ENCODE data around the gene NCOA6. TPM values are rescaled to one million over a fixed set of nuclear protein-coding genes. Genes with fewer than 3 reads are reported as not detected.
A peak's percentile ranks its signal among the peaks of the same experiment; 100 is the strongest.
"Not testable (repeated sequence)": the region's sequence is repeated elsewhere in the genome, so short reads cannot be mapped to it uniquely, and the experiment has no call there.

The NCOA6 gene
- total RNA-seq, 2 donors from 2014 or later = 28.9 to 34.9 TPM

DNA sequence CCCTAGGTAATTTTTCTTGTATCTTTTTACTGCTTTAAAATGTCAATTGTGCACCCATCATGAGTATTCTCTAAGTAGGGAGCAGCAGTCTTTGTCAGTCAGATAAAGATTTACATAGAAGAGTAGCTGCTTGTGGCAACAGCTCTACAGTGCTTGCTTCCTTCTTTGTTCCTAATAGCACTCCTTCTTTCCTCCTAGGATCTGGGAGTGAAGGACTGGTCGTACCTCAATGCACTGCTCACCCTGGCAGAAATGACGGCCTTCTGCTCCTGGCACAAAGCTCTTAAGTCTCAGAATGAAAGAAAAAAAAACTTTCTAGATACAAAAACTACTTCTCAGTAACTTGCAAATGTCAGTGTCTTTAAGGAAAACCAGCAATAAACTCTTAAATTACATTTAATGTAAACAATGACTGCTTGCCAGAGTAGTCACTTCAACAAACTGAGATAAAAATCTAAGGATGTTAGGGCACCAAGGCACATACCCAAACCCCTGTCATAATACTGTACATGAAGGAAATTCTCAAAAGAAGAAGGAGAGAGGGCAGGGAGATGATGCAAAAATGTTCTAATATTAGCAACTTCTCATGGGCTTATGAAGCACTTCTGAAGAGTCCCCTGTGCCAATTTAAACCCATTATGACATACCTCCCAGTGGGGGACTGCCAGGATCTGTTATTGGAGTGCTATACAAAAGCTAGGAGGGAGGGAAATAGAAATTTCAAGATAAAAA is 34.0 kb downstream of the NCOA6 start:
- H3K27me3 Mint-ChIP-seq (ENCODE audit: low read depth) = no peaks in the 10 kb centered on the region
- DNase-seq = no peak
- no peaks in the 10 kb centered on the region for H3K9me3 Mint-ChIP-seq
- no peaks in the 10 kb centered on the region for H3K36me3 Mint-ChIP-seq (ENCODE audit: insufficient read depth in 2 of 2)
- H3K4me3 Mint-ChIP-seq = no peak overlapping the region
- no peak for ATAC-seq (replicated peaks in 1 of 2)
- peak overlapping the region; percentile 76 for H3K27ac Mint-ChIP-seq
- H3K4me1 Mint-ChIP-seq (ENCODE audit: low read depth) = no peaks in the 10 kb centered on the region

DNA sequence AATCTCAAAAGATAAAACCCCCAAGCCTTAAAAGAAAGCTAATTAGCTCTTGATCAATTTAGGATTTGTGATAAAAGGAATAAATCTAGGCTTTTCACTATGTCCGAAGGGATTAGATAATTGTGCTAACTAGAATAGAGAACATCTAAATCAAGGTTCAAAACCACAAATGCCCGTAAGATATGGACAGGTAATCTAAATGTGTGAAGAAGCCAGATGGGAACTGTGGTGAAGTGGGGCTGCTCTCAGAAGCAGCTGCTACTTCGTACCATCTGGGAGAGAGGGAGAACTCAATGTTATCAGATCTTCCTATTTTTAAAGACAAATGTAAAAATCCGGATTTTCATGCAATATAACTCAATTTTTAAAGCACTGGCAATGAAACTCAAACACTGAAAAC is 44.2 kb downstream of the NCOA6 start:
- no peak overlapping the region for H3K27ac Mint-ChIP-seq
- H3K9me3 Mint-ChIP-seq = no peaks in the 10 kb centered on the region
- H3K4me3 Mint-ChIP-seq = no peak overlapping the region
- H3K27me3 Mint-ChIP-seq (ENCODE audit: low read depth) = no peaks in the 10 kb centered on the region
- no peak for ATAC-seq (replicated peaks in 1 of 2)
- DNase-seq = no peak
- no peaks in the 10 kb centered on the region for H3K4me1 Mint-ChIP-seq (ENCODE audit: low read depth)
- H3K36me3 Mint-ChIP-seq (ENCODE audit: insufficient read depth in 2 of 2) = peaks cover under 1 to 2% of the 10 kb centered on the region in 2 donors

DNA sequence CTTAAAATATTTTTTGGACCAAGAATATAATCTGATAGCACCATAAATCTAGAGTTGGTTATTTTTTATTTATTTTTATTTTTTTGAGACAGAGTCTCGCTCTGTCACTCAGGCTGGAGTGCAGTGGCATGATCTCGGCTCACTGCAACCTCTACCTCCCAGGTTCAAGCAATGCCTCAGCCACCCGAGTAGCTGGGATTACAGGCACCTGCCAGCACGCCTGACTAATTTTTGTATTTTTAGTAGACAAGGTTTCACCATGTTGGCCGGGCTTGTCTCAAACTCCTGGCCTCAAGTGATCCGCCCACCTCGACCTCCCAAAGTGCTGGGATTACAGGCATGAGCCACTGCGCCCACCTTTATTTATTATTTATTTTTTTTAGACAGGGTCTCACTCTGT is 45.2 kb downstream of the NCOA6 start:
- DNase-seq; H3K4me1 Mint-ChIP-seq (ENCODE audit: low read depth); H3K9me3 Mint-ChIP-seq; H3K4me3 Mint-ChIP-seq; H3K27ac Mint-ChIP-seq; H3K36me3 Mint-ChIP-seq (ENCODE audit: insufficient read depth in 2 of 2); H3K27me3 Mint-ChIP-seq (ENCODE audit: low read depth); ATAC-seq (replicated peaks in 1 of 2): not testable (repeated sequence)

DNA sequence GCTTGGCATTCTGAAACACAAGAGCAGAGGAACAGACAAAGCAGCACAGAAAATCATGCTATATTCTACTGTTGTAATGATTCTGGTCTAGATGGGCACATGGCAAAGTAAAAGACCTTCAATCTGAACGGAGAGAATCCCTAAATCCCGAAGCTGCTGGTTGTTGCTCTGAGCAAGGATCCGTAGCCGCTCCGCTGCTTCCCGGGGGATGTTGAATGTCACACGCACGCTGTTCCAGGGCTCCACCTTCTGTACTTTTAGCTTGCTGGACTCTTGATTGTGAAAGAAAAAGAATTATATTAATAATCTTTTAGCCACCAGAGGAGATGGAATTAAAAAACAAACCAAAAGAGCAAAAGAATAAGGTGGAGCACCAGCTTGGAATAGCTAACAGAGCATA is 49.3 kb downstream of the NCOA6 start:
- no peak for DNase-seq
- Mint-ChIP-seq H3K4me1 (ENCODE audit: low read depth) (no peaks in the 10 kb centered on the region), H3K27me3 (ENCODE audit: low read depth) (no peaks in the 10 kb centered on the region), H3K27ac (no peak overlapping the region), H3K36me3 (ENCODE audit: insufficient read depth in 2 of 2) (peaks cover 2% of the 10 kb centered on the region in 2 donors), H3K4me3 (no peak overlapping the region), H3K9me3 (no peaks in the 10 kb centered on the region)
- no peak for ATAC-seq (replicated peaks in 1 of 2)

DNA sequence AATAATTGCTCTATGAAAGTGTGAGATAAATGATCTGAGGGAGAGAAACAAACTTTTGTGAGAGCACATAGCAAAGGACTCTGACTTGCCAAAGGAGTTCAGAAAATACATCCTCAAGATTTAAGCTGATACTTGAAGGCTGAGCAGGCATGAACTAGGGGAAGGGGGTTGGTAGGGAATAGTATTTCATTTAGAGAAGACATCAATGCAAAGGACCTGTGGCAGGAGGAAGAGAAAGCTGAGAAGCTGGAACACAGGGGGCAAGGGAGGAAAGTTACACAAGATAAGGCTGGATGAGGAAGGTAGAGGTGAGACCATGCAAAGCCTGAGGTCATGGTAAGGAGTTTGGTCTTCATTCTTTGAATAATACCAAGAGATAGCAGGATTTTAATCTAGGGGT is 50.6 kb downstream of the NCOA6 start:
- peaks cover 2% of the 10 kb centered on the region in 2 donors for H3K36me3 Mint-ChIP-seq (ENCODE audit: insufficient read depth in 2 of 2)
- H3K4me3 Mint-ChIP-seq = no peak overlapping the region
- ATAC-seq (replicated peaks in 1 of 2) (no peak), DNase-seq (no peak)
- no peaks in the 10 kb centered on the region for H3K27me3 Mint-ChIP-seq (ENCODE audit: low read depth)
- no peaks in the 10 kb centered on the region for H3K4me1 Mint-ChIP-seq (ENCODE audit: low read depth)
- peak overlapping the region; percentile 10 for H3K27ac Mint-ChIP-seq
- no peaks in the 10 kb centered on the region for H3K9me3 Mint-ChIP-seq

DNA sequence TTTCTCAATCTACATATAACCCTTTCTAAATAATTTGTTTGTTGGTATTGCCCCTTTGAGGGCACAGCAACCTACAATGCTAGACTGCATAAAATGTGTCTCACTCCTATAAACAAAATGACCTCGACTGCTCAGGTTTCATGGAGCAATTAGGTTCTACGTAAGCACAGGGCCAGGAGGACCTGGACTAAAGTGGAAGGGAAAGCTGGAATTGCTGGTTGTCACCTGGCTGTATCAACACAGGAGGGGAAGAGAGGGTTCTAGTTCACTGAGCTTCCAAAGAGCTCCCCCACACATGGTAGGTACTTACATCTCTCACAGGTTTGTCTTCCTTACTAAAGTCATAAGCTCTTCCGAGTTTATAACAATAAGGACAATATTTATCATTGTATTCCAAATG is 51.0 kb downstream of the NCOA6 start:
- Mint-ChIP-seq H3K4me1 (ENCODE audit: low read depth) (no peaks in the 10 kb centered on the region), H3K36me3 (ENCODE audit: insufficient read depth in 2 of 2) (peaks cover 2 to 3% of the 10 kb centered on the region in 2 donors), H3K9me3 (no peaks in the 10 kb centered on the region), H3K4me3 (no peak overlapping the region), H3K27me3 (ENCODE audit: low read depth) (no peaks in the 10 kb centered on the region), H3K27ac (peak overlapping the region; percentile 10)
- DNase-seq = no peak
- no peak for ATAC-seq (replicated peaks in 1 of 2)

DNA sequence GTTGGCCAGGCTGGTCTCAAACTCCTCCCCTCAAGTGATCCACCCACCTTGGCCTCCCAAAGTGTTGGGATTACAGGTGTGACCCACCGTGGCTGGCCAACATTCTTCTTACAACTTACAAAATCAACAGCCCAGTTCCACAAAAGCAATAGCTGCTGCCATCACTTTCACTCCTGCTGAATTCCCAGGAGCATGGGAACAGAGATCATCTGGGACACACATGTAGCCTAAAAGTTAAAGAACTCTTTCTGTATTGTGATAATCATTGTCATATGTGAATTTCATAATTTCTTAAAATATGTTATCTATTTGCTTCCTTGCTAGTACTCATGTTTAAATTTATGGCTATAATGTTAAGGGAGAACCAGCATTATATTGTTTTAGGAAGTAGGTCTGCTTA is 51.7 kb downstream of the NCOA6 start:
- Mint-ChIP-seq H3K9me3 (no peaks in the 10 kb centered on the region), H3K4me1 (ENCODE audit: low read depth) (no peaks in the 10 kb centered on the region), H3K36me3 (ENCODE audit: insufficient read depth in 2 of 2) (peaks cover 2 to 4% of the 10 kb centered on the region in 2 donors), H3K27ac (no peak overlapping the region), H3K4me3 (no peak overlapping the region), H3K27me3 (ENCODE audit: low read depth) (no peaks in the 10 kb centered on the region)
- ATAC-seq (replicated peaks in 1 of 2) (no peak), DNase-seq (no peak)

DNA sequence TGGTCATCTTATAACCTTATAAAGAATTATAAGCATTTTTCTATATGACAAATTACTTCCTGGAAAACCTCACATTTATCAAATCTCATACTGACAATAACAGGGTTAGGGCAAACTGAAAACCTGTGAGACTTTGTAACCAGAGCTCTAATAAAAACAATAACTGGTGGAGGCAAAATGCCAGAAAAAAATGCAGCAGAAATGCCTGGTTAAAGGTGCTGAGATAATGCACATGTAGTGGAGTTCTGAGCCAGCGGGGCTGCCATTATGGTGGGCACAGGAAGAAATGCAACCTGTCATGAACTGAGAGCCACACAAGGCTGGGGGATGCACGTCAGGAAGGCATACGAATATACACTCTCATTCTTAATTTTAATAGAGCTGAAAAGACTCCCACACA is 53.0 kb downstream of the NCOA6 start:
- Mint-ChIP-seq H3K9me3 (no peaks in the 10 kb centered on the region), H3K27me3 (ENCODE audit: low read depth) (no peaks in the 10 kb centered on the region), H3K27ac (no peak overlapping the region), H3K36me3 (ENCODE audit: insufficient read depth in 2 of 2) (peaks cover 0 to 4% of the 10 kb centered on the region in 2 donors), H3K4me3 (no peak overlapping the region), H3K4me1 (ENCODE audit: low read depth) (no peaks in the 10 kb centered on the region)
- DNase-seq = no peak
- ATAC-seq (replicated peaks in 1 of 2) = no peak

DNA sequence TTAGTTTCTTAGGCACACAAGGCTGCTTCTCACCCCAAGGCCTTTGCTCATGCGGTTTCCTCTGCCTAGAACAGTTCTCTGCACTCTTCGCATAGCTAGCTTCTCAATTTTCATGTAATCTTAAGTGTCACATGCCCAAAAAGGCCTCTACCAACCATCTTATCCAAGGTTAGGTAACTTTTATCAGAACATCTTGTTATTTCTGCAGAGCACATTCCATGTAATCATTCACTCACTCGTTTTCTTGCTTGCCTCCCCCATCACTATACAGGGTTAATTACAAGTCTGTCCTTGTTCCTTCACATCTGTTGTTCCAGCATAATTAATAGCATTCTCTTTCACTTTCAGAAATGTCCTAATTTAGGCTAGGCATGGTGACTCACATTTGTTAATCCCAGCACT is 53.8 kb downstream of the NCOA6 start:
- ATAC-seq (replicated peaks in 1 of 2) = no peak
- H3K4me1 Mint-ChIP-seq (ENCODE audit: low read depth) = no peaks in the 10 kb centered on the region
- H3K4me3 Mint-ChIP-seq = no peak overlapping the region
- H3K36me3 Mint-ChIP-seq (ENCODE audit: insufficient read depth in 2 of 2) = peaks cover 0 to 4% of the 10 kb centered on the region in 2 donors
- H3K9me3 Mint-ChIP-seq = no peaks in the 10 kb centered on the region
- DNase-seq = no peak
- H3K27me3 Mint-ChIP-seq (ENCODE audit: low read depth) = no peaks in the 10 kb centered on the region
- H3K27ac Mint-ChIP-seq = no peak overlapping the region

DNA sequence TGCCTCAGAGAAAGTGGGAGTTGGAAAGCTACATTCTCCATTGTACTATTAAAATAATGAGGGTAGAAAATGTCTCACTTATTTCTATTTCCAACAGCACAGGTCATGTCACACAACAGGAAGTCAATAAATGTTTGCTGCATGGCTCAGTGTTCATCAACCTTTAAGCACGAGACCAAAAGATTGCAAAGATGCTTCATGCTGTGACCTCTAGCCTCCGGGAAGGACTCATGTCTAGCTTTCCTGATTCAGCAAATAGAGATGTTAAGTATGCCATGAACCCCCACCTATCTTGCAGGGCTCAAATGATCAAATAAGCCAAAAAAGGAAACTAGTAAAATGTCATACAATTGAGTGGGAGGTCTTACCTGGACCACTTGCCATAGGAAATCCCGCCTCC is 57.4 kb downstream of the NCOA6 start:
- Mint-ChIP-seq H3K9me3 (no peaks in the 10 kb centered on the region), H3K4me3 (no peak overlapping the region), H3K4me1 (ENCODE audit: low read depth) (no peaks in the 10 kb centered on the region), H3K27ac (no peak overlapping the region), H3K27me3 (ENCODE audit: low read depth) (no peaks in the 10 kb centered on the region), H3K36me3 (ENCODE audit: insufficient read depth in 2 of 2) (peaks cover 7 to 10% of the 10 kb centered on the region in 2 donors)
- DNase-seq = no peak
- ATAC-seq (replicated peaks in 1 of 2) = no peak

DNA sequence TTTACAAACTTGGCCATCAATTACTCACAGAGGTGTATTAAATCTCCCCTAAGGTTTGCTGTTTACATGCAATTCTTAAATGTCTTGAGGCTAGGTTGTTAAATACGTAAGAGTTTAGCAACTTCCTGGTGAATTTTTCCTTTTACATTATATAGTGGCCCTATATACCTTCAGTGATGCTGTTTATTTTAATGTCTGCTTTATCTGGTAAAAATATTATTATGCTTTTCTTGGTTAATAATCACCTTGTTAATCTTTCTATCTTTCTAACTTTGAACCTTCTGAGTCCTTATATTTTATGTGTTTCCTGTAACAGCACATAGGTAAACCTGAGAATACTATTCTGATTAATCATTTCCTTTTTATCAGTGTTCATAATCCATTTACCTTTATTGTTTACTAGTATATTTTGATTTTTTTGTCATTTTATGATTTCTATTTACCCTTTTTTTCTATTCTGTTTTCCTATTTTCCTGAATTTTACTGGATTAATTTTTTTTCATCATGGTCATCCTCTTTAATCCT is 63.4 kb downstream of the NCOA6 start:
- H3K4me3 Mint-ChIP-seq = no peak overlapping the region
- DNase-seq = no peak
- H3K9me3 Mint-ChIP-seq = no peaks in the 10 kb centered on the region
- H3K27me3 Mint-ChIP-seq (ENCODE audit: low read depth) = no peaks in the 10 kb centered on the region
- H3K36me3 Mint-ChIP-seq (ENCODE audit: insufficient read depth in 2 of 2) = peaks cover 16 to 31% of the 10 kb centered on the region in 2 donors
- no peaks in the 10 kb centered on the region for H3K4me1 Mint-ChIP-seq (ENCODE audit: low read depth)
- peak overlapping the region; percentile 80 for H3K27ac Mint-ChIP-seq
- ATAC-seq (replicated peaks in 1 of 2) = no peak

DNA sequence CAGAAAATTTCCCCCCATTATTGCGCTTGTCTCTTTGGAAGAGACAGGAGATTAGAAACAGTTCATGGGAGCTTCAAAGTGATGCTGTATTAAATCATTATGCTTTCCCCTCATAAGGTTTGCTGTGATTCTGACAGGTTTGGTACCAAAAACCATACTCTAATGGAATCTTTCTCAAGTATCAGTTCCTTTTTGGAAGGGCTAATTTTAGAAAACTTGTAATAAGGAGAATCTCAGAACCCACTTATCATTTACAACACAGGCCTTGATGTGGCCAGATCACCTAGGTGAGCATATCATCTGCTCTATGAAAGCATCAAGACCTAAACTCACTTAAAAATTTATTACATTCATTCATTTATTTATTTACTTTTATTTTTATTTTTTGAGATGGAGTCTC is 70.1 kb downstream of the NCOA6 start:
- Mint-ChIP-seq H3K27me3 (ENCODE audit: low read depth) (no peaks in the 10 kb centered on the region), H3K27ac (no peak overlapping the region), H3K4me3 (no peak overlapping the region), H3K36me3 (ENCODE audit: insufficient read depth in 2 of 2) (peaks cover 10 to 21% of the 10 kb centered on the region in 2 donors), H3K9me3 (no peaks in the 10 kb centered on the region), H3K4me1 (ENCODE audit: low read depth) (no peaks in the 10 kb centered on the region)
- no peak for DNase-seq
- ATAC-seq (replicated peaks in 1 of 2) = no peak

DNA sequence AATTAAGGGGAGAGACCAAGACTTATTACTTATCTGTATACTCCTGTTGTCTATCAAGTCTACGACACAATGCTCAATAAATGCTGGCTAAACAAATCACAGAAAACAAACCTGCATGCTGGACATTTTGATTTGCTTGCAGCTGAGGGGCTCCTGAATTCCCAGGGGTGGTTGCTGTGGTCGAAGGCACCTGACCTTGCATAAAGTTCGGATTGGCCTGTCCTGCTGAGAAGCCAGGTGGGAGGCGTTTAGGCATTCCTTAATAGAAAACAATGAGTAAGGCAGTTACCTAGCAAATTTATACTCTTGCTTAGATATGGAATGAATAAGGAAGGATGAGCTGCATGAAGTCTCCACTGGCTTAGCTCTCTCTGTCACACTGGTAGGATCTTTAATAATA is 70.8 kb downstream of the NCOA6 start:
- H3K4me1 Mint-ChIP-seq (ENCODE audit: low read depth) = no peaks in the 10 kb centered on the region
- ATAC-seq (replicated peaks in 1 of 2) (no peak), DNase-seq (no peak)
- no peak overlapping the region for H3K4me3 Mint-ChIP-seq
- no peaks in the 10 kb centered on the region for H3K9me3 Mint-ChIP-seq
- H3K36me3 Mint-ChIP-seq (ENCODE audit: insufficient read depth in 2 of 2) = peaks cover 10 to 21% of the 10 kb centered on the region in 2 donors
- no peaks in the 10 kb centered on the region for H3K27me3 Mint-ChIP-seq (ENCODE audit: low read depth)
- H3K27ac Mint-ChIP-seq = peak overlapping the region; percentile 5
